Activated CD4-positive, CD25-positive, alpha-beta regulatory T cell treated with anti-CD3 and anti-CD28 coated beads, Interleukin-2, amount 50 U/mL, for 72 hours (primary cell): ENCODE measurements around the gene ITGA6.

Experiments
- DNase-seq: peaks from one replicate; pipeline ENCODE4 v3.0.0; 2021

The ITGA6 gene

DNA sequence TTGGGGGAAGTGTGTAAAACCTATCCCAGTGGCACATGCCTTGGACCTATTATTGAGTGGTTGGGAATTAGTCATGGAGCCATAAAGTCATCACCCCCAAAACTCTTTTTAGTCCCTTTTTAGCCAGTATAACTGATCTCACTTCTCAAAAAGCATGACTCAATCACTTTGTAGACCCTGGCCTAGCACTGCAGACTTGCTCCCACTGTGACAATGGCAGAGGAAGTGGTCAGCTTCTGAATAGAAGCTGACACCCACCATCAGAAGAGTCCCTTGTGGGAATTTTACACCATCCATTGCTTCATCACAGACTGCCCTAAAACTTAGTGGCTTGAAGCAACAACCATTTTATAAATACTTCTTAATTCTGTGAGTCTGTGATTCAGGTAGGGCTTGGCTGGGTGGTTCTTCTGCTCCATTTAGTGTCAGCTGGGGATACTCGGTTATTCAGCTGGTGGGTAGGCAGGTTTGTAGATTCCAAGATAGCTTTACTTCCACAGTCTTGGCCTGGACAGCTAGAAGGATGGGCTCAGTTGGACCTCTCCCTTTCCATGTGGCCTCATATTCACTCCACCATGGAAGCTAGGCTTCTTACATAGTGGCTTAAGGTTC lies 10.8 kb upstream of the ITGA6 start:
- DNase-seq: no peak

- DNase-seq: no peak
Observed at GRCh38 chr2:172420216-172420615, 7.2 kb upstream of the ITGA6 start.

DNA sequence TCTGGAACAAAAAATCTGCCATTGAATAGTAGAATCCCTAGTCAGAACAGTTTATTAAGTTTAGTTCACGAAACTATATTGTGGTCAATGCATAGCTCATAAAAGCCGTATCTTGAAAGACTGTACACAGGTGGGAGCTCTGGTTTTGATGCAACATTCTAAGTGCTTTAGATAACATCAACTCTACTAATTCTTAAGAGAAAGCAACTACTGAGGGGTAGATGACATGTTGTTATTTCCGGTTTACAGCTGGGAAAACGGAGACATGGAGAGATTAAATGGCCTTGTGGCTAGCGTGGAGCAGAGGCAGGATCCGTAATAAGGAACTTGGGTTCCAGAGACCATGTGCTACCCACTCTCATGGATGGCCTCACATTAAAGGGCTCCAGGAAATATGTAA lies 4.2 kb upstream of the ITGA6 start:
- DNase-seq: no peak

DNA sequence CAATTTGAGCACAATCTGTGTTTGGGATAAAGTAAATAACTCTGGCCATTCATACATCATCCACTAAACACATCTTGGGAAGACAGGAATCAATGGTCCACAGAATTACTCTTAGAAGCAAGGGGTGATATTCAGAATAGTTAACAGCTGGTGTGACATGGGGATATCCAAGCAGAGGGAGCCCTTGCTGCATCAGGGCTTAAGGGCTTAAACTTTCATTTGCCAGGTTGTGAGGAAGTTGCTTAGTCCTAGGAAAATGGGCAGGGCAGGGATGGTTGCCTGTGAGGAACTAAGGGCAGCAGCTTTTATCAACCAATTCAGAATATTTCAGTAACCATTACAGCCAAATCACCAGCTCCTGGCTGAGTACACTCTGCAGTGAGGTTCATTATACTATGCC lies 2.0 kb upstream of the ITGA6 start:
- no peak for DNase-seq

- DNase-seq: no peak
Observed at GRCh38 chr2:172426635-172427255, 641 bp upstream of the ITGA6 start.

DNA sequence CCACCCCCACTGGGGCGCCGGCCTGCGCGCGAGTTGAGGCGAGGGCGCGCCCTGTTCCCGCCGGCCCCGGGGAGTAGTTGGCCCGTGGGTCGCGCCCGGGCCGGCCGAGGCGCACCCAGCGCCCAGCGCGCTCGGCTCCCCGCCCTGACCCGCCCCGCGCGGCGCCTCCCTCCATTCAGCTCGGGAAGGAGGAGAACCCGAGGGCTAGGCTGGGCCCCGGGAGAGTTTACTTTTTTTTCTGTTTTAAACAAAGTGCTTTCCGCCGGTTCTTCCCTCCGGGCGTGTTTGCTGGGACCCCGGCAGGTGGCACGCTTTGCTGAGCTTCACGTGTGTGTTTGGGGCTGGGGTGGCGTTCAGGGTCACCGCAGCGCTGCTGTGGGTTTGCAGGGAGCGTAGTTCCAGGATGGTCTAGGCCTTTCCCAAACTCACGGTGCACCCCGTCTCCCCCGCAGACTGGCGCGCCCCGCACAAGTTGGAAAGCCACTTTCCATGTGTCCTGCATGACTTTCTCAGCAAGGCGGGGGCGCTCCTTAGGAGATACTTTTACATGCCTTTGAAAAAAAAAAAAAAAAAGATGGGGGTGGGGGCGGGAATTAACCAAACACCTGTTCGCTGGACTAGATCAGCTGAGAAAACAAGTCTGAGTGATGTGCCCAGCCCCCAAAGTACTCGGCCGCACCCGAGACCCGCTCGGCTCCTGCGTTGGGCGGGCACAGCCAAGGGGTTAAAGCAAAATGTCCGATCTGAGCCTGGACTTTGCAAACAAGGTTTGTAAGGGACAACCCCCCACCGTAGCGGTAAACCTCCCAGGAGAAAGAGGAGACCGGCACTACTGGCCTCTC lies 825 bp downstream of the ITGA6 start:
- no peak for DNase-seq

GRCh38 chr2:172428832-172429210 lies 1.4 kb downstream of the ITGA6 start:
- DNase-seq: no peak

DNA sequence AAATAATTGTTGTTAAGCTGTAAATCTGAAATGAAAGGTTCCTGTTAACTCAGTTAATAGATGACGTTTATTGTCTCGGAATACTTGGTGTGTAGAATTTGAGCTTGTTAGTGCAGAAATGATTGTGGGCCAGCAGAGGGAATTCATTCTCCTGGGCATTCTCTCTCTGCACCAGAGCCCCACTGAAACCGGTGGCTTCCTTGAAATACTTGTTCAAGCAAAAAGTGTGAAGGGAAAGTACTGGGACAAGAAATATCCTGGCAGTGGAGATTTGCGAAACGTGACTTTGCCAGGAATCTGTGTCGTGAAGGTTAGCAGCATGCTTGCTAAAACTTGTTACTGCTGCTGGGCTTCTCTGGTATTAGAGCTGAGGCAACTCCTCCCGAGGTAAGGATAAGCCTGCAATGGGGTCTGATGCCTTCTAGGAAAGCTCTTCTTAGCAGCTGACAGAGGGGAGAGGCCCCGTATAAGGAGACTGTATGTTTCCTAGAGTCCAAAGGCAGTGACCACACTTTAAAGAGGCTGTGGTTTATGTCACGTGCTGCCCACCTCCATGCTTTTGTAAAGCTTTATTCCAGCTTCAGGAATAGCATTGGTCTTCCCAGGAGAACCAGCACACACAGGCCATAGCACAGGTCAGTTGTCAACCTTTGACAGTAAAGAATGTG lies 2.0 kb downstream of the ITGA6 start:
- DNase-seq: no peak

GRCh38 chr2:172430027-172430426 lies 2.6 kb downstream of the ITGA6 start:
- no peak for DNase-seq

GRCh38 chr2:172430678-172431077 lies 3.3 kb downstream of the ITGA6 start:
- DNase-seq: no peak

DNA sequence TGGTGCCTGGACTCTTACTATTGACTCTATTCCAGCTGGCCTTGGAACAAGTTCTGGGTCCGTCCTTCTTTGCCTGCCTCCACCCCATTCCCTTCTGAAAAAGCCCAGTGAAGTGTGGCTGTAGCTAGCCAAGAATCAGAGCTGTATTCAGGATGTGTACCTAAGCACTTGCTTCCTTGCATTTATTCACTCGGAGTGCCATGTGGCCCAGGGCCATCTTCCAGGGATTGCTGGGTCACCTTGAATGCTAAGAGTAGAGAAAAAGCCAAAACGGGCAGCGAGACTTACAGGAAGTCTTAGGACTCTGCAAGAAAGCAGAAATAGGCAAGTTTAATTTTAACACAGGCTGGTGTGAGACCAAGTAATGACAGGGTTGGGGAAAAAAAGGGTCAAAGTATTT lies 4.1 kb downstream of the ITGA6 start:
- DNase-seq: no peak

- DNase-seq: no peak
Observed at GRCh38 chr2:172431993-172432392, 4.6 kb downstream of the ITGA6 start.

- DNase-seq: no peak
Observed at GRCh38 chr2:172433144-172433543, 5.8 kb downstream of the ITGA6 start.

DNA sequence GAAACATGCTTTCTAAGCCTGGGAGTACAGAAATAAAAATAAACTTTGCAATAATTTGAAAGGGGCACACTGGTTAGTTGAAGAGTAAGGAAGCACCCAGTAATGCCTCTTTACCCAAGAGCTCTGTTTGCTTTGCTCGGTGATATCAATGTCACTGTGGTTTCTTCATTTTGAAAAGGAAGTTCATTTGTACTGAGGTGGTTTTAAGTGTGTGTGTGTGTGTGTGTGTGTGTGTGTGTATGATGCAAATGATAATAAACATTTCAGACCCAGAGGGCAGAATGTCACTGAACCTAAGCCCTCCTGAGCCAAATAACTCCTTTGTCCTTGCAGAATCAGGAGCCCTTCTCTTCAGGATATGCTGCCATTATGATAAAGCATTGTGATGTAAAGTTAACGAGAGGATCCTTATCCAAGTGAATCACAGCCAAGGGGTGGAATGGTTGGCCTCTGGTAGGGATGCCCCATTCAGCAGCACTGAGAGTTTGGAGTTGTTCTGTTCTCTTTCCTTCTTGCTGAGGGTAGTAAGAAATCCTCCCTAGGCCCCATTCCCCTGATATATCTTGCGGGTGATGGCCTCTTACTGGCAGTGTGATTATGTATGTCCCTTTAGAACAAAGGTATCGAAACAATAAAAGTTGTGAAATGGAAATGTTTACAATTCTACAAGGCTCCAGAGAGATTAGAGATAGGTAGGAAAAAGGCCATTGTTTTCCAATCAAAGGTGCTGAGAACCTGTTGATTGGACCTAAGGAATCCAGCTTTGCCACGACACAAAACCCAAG lies 7.6 kb downstream of the ITGA6 start:
- no peak for DNase-seq

DNA sequence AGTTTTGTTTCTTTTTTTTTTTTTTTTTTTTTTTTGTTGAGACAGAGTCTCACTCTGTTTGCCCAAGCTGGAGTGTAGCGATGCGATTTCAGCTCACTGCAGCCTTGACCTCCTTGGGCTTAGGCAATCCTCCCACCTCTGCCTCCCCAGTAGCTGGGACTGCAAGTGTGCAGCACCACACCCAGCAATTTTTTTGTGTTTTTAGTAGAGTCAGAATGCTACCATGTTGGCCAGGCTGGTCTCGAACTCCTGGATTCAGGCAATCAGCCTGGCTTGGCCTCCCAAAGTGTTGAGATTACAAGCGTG lies 8.2 kb downstream of the ITGA6 start:
- no peak for DNase-seq

DNA sequence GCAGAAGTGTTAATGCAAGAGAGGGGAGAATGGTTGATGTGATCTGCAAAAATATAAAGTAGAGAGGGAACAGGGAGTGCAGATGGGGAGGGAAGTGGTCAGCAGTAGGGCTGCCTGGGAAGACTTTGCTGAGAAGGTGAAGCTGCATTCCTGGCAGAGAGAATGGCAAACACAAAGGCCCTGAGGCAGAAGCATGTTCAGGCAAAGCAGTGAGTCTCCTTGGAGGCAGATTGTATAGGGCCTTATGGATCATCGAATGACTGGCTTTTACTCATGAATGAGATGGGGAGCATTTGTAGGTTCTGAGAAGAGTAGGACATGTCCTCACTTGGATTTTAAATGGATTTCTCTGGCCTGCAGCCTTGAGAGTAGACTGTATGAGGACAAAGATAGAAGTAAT lies 9.5 kb downstream of the ITGA6 start:
- DNase-seq: no peak

DNA sequence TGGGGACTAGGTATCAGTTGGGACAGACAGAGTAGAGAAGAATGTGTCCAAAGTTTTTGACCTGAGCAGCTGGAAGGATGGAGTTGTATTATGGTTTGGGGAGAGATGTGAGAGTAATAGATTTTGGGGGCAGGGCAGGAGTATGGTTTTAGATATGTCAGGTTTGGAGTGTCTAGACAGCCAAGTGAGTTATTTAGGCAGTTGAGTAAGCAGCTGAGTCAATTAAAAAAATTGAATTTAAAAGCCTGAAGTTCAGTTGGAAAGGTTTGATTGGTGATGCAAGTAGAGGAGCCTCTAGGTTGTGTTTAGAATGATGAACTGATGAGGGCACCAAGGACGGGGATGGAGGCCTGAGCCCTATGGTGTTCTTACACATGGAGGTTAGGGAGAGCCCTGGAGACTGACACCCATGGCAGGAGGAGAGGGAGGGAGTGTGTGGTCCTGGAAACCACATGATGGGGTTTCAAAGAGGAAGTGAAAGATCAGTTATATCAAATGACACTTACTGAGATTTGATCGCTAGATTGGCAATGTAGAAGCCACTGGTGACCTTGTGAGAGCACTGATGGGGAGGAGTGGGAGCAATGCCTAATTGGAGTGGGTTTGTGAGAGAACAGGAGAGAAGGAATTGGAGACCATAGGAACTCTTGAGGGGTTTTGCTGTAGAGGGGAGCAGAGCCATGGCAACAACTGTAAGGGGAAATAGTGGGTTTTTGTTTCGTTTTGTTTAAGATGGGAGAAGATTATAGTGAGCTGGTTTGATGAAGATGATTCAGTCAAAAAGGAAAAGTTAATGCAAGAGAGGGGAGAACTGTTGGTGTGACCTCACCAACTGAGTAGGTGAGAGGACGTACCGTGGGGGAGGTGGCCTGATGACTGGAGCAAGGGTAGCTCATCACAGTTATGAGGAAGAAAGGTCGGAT lies 10.3 kb downstream of the ITGA6 start:
- peak; percentile 34 for DNase-seq

DNA sequence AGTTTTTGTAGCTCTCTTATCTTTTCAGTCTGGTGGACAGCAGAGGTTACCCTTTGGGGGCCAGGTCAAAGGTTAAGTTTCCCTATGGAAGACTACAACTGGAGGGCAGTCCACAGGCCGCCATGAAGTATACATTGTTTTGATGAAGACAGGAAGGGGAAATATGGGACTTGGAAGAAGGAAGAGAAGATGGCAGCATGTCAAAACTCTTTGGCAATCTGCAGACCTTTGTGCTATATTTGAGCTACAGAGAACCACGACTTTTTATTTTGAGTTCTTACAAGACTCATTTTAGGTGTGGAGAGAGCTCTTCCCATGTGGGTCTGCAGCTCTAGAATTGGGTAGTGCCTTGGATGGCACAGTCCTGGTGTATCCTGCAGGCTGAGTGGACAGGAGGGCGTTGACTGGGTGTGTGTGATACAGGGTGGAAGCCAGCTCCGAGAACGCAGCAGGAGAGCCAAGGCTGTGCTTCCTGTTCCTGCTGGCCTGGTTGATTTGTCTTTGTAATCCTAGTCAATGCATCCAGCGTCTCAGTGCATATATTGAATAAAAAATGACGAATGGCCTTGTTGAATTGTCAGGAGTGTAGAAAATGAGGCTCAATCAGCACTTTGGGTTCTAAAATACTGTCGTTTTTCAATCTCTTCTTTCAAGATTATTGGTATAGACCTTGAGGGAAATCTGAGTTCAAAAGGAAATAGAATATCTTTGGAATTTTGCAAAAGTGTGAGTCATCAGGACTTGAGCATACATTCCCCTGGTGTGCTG lies 11.5 kb downstream of the ITGA6 start:
- no peak for DNase-seq

- DNase-seq: no peak
Observed at GRCh38 chr2:172439509-172439860, 12.1 kb downstream of the ITGA6 start.

DNA sequence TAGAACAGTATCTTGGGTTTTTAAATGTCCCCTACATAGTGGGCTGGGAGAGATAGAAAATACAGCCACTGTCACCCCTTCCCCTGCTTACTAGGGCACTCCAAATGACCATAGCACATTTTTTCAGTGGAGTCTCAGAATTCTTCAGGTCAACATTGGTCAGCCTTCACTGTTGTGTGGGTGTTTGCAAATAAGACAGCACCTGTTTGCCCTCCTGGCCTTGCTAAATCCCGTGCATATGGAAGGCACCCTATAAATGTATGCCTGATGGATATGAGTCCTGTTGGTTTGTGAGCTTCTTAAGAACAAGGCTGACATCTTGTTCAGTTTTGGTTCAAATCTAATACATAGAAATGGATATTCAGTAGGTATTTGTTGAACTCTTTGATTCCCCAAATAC lies 12.5 kb downstream of the ITGA6 start:
- no peak for DNase-seq

DNA sequence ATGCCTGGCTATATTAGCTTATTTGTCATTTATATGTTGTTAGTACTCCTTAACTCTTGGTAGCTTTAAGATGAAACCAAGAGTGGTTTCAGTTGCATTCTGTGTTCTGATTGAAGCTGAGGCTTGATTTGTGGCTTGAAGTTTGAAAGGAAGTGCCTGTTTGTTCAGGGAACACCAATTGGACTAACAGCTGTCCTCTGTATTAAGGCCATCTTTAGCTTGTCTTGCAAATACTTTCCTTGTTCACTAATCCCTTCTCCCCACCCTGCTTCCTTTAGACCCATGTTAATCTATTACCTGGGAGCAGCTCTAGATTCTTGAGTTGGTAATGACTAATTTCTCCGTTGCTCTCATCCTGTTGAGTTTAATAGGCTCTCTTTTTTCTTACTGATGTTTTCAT lies 13.4 kb downstream of the ITGA6 start:
- no peak for DNase-seq
